B cell (primary cell): ENCODE measurements around the gene ERI3. TPM values are rescaled to one million over a fixed set of nuclear protein-coding genes. Genes with fewer than 3 reads are reported as not detected.

Experiments
- ATAC-seq: fragments of 200-7000 bp; cut with Tn5 transposase; one replicate; pipeline ENCODE4 v1.10.0; 2021; ENCODE audit warnings: low read depth, mild to moderate bottlenecking, moderate number of reproducible peaks, moderate library complexity
- CTCF ChIA-PET: fragments of 350-600 bp; sonication (Branson Sonifier 250); formaldehyde crosslinking; loops from one replicate; lab custom pipeline; 2021; ENCODE audit warnings: antibody characterized with exemption, inconsistent platforms; lab: Charles Lee
- POLR2A ChIA-PET: fragments of 350-600 bp; sonication (Branson Sonifier 250); formaldehyde crosslinking; loops from one replicate; lab custom pipeline; 2021; ENCODE audit warnings: antibody characterized with exemption; lab: Charles Lee
- DNase-seq: peaks from one replicate; pipeline ENCODE4 v3.0.0; 2013
- H2AFZ ChIP-seq: 2 replicates; pipeline ENCODE4 v1.6.1; 2012; ENCODE audit warnings: mild to moderate bottlenecking, low read depth, low read length; ENCODE audit not compliant: insufficient read depth, poor library complexity, severe bottlenecking
- H3K27ac ChIP-seq, 2 donors: 1 replicate in 1 of 2; 2 replicates in 1 of 2; pipeline ENCODE4 v1.5.1; 2012 to 2013; ENCODE audit warnings: low read length in 2 of 2, mild to moderate bottlenecking in 2 of 2, moderate library complexity in 1 of 2
- H3K27me3 ChIP-seq, 4 experiments: fragments of 200-600 bp in 1 of 4; sonication (generic) in 1 of 4; replicated peaks in 1 of 4; 1 replicate in 2 of 4; 2 replicates in 2 of 4; pipeline versions ENCODE4 v1.6.1 to v1.7.0; 2013 to 2016; ENCODE audit warnings: low read length in 3 of 4, mild to moderate bottlenecking in 2 of 4, mixed read lengths in 1 of 4, moderate library complexity in 1 of 4; ENCODE audit not compliant: insufficient read depth in 4 of 4, control insufficient read depth in 3 of 4; ENCODE audit errors: control extremely low read depth in 1 of 4
- H3K36me3 ChIP-seq, 2 experiments: replicated peaks in 1 of 2; 1 replicate in 1 of 2; 2 replicates in 1 of 2; pipeline versions ENCODE4 v1.6.1 to v1.7.1; 2013; ENCODE audit warnings: low read length in 1 of 2; ENCODE audit not compliant: insufficient read depth in 2 of 2, control insufficient read depth in 1 of 2; ENCODE audit errors: control extremely low read depth in 1 of 2, extremely low read depth in 1 of 2
- H3K4me1 ChIP-seq, 2 donors: fragments of 200-600 bp in 1 of 2; sonication (generic) in 1 of 2; 1 replicate in 1 of 2; 2 replicates in 1 of 2; pipeline versions ENCODE4 v1.5.1 to v1.6.1; 2013 to 2017; ENCODE audit warnings: low read length in 2 of 2; ENCODE audit not compliant: control insufficient read depth in 2 of 2, insufficient read depth in 2 of 2
- H3K4me2 ChIP-seq: replicated peaks from 2 replicates; pipeline ENCODE3; 2012; ENCODE audit warnings: mild to moderate bottlenecking, low read depth, low read length; ENCODE audit not compliant: poor library complexity, severe bottlenecking
- H3K4me3 ChIP-seq, 5 experiments: fragments of 200-600 bp in 1 of 5; sonication (generic) in 1 of 5; 1 replicate in 3 of 5; 2 replicates in 2 of 5; pipeline versions ENCODE4 v1.5.1 to v1.7.0; 2011 to 2016; ENCODE audit warnings: low read length in 4 of 5, mild to moderate bottlenecking in 4 of 5, low read depth in 2 of 5, control low read depth in 1 of 5, moderate library complexity in 1 of 5; ENCODE audit not compliant: insufficient read depth in 1 of 5; ENCODE audit errors: control extremely low read depth in 1 of 5, extremely low read depth in 1 of 5
- H3K79me2 ChIP-seq: fragments of 200-600 bp; sonication (generic); one replicate; pipeline ENCODE4 v1.6.0; 2016; ENCODE audit warnings: low read length; ENCODE audit not compliant: control insufficient read depth, insufficient read depth
- H3K9ac ChIP-seq: fragments of 200-600 bp; sonication (generic); 2 replicates; pipeline ENCODE4 v1.6.1; 2017; ENCODE audit warnings: mild to moderate bottlenecking, low read length, moderate library complexity
- H3K9me3 ChIP-seq, 3 donors: one replicate each; pipeline versions ENCODE4 v1.6.1 to v1.7.1; 2013; ENCODE audit warnings: low read length in 2 of 3; ENCODE audit not compliant: control insufficient read depth in 2 of 3, insufficient read depth in 1 of 3; ENCODE audit errors: control extremely low read depth in 1 of 3
- H4K20me1 ChIP-seq: 2 replicates; pipeline ENCODE4 v1.6.0; 2012; ENCODE audit warnings: mild to moderate bottlenecking, low read length; ENCODE audit not compliant: insufficient read depth, control insufficient read depth, poor library complexity, severe bottlenecking
- H3K27ac Mint-ChIP-seq: one replicate; pipeline ENCODE4 v1.8.0; 2021; ENCODE audit warnings: mixed read lengths
- H3K27me3 Mint-ChIP-seq: one replicate; pipeline ENCODE4 v1.8.0; 2021; ENCODE audit warnings: mixed read lengths
- H3K4me1 Mint-ChIP-seq: one replicate; pipeline ENCODE4 v1.8.0; 2021; ENCODE audit warnings: mixed read lengths
- H3K4me3 Mint-ChIP-seq: one replicate; pipeline ENCODE4 v1.8.0; 2021; ENCODE audit warnings: mixed read lengths
- H3K9me3 Mint-ChIP-seq: one replicate; pipeline ENCODE4 v1.8.0; 2022; ENCODE audit warnings: mixed read lengths; ENCODE audit not compliant: insufficient read depth
- EZH2 ChIP-seq: IDR thresholded peaks from 2 replicates; pipeline ENCODE4 v1.6.1; 2012; ENCODE audit warnings: borderline replicate concordance, low read depth, mild to moderate bottlenecking, moderate library complexity, low read length; ENCODE audit not compliant: insufficient read depth, poor library complexity, severe bottlenecking
- WGBS: methylation state at CpG from one replicate; pipeline ENCODE4 v1.1.5; 2013; ENCODE audit warnings: missing lambda C conversion rate; ENCODE audit not compliant: insufficient coverage; 5-methylcytosine and 5-hydroxymethylcytosine counted together
- intact Hi-C: fragments of 100-400 bp; cut with micrococcal nuclease; formaldehyde crosslinking; loops from one replicate; pipeline ENCODE4 v1.10.0; 2022
- polyA plus RNA-seq: library from polyadenylated mRNA; depleted of rRNA; stranded (reverse); fragments of >200 nt; gene quantifications from 2 replicates; pipeline ENCODE4 v1.2.3, GENCODE V29; 2012
- total RNA-seq, 2 donors: library from RNA; stranded (reverse); fragments of 120-200 nt in 1 of 2; gene quantifications; 1 replicate in 1 of 2; 2 replicates in 1 of 2; pipeline versions ENCODE4 v1.2.3 to v1.2.4, GENCODE V29; 2013 to 2022
- TF ChIP-seq, protein P1 (sequence below): fragments of 200-600 bp; IDR thresholded peaks from one replicate; pipeline ENCODE4 v1.8.0; 2022; ENCODE audit warnings: antibody characterized with exemption, mild to moderate bottlenecking

Gene ERI3
- total and polyA plus RNA-seq, 2 donors (not counting 1 experiment from before 2014, with no cell fraction given) = 37.5 to 53.9 TPM

DNA sequence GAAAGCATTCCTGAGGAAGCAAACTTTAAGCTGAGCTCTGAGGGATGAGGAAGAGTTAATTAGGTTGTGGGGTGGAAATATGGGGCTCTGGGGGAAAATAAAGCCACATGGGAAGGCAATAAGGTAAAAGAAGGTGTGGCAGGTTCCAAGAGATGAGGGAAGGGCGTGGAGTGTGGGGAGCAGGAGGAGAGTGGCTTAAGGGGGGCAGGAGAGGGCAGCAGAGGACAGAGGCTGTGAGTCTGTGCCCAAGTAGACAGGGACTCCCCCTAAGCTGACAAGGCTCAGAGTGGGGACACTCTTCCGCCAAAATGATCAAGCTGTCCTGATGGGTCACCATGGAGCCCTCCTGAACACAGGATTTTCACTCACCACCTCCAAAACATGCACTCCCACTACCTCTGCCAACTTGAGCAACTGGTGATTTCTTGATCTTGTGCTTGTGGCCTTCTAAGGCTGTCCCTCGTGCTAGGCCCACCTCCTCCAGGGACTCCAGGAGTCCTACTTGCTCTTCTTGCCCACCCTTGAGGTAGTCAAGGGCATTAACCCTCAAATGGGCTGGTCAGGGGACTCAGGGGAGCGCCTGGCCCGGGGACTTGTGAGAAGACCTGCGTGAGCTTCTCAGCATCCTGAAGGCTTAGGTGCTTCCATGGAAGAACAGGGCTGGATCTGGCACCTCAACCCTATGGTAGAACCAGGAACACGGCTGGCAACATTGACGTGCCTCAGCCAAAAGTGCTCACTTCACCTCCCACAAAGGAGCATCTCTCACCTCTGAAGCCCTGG, 118.4 kb downstream of the ERI3 start:
- Histone ChIP-seq H3K4me3 (no peak overlapping the region), H3K27ac (no peak overlapping the region), H3K4me2 (no peak overlapping the region), H3K79me2 (no peaks in the 10 kb centered on the region), H4K20me1 (no peaks in the 10 kb centered on the region), H3K36me3 (no peaks in the 10 kb centered on the region), H2AFZ (no peak overlapping the region), H3K27me3 (no peaks in the 10 kb centered on the region), H3K9me3 (peaks cover 0 to 3% (median 0%) of the 10 kb centered on the region in 3 donors), H3K4me1 (peaks cover 4 to 7% of the 10 kb centered on the region in 2 donors), H3K9ac (no peak overlapping the region)
- CTCF ChIA-PET = interaction anchor here (4.2 kb wide), 1 partner anchor 20 kb away, joined by 17 read pairs; no protein-coding TSS in a partner anchor
- ATAC-seq (no peak), DNase-seq (no peak)
- Mint-ChIP-seq H3K9me3 (no peaks in the 10 kb centered on the region), H3K27me3 (no peaks in the 10 kb centered on the region), H3K27ac (no peak overlapping the region), H3K4me3 (no peak overlapping the region), H3K4me1 (peaks cover 10% of the 10 kb centered on the region)
- TF ChIP-seq, protein P1, sequence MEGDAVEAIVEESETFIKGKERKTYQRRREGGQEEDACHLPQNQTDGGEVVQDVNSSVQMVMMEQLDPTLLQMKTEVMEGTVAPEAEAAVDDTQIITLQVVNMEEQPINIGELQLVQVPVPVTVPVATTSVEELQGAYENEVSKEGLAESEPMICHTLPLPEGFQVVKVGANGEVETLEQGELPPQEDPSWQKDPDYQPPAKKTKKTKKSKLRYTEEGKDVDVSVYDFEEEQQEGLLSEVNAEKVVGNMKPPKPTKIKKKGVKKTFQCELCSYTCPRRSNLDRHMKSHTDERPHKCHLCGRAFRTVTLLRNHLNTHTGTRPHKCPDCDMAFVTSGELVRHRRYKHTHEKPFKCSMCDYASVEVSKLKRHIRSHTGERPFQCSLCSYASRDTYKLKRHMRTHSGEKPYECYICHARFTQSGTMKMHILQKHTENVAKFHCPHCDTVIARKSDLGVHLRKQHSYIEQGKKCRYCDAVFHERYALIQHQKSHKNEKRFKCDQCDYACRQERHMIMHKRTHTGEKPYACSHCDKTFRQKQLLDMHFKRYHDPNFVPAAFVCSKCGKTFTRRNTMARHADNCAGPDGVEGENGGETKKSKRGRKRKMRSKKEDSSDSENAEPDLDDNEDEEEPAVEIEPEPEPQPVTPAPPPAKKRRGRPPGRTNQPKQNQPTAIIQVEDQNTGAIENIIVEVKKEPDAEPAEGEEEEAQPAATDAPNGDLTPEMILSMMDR = no peak
- TF ChIP-seq EZH2 = no peak
- intact Hi-C loops = no loop called here
- 88% methylated on average over 7 of the region's 8 CpGs for WGBS
- POLR2A ChIA-PET = no interaction called here

DNA sequence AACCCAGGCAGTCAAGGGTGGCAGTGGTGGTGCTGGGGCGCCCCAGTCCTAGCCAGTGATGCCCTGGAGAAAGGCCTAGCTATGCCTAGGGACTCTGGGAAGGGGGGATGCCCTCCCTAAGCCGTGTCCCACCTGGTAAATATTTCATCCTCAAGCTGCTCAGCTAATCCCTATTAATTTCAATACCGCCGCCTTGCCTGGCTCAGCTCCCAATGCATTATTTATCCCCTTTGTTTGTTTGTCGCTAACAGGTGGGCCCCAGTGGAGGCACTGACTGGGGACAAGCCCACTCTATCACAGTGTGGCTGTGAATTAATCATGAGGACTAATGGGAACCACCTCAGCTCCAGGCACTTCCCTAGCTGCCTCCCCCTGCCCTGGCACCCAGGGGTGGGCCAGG, 119.2 kb downstream of the ERI3 start:
- intact Hi-C loops = no loop called here
- no peaks in the 10 kb centered on the region for H3K27me3 ChIP-seq
- no peaks in the 10 kb centered on the region for H3K27me3 Mint-ChIP-seq
- no peaks in the 10 kb centered on the region for H4K20me1 ChIP-seq
- 100% methylated on average over 1 of the region's 5 CpGs for WGBS
- no peak overlapping the region for H3K4me3 ChIP-seq
- ATAC-seq = no peak
- H3K4me1 ChIP-seq = peaks cover 4 to 7% of the 10 kb centered on the region in 2 donors
- ChIA-PET CTCF (interaction anchor here (4.2 kb wide), 1 partner anchor 19 kb away, joined by 17 read pairs; no protein-coding TSS in a partner anchor), POLR2A (no interaction called here)
- no peaks in the 10 kb centered on the region for H3K36me3 ChIP-seq
- H3K27ac ChIP-seq = no peak overlapping the region
- no peak overlapping the region for H3K27ac Mint-ChIP-seq
- no peaks in the 10 kb centered on the region for H3K79me2 ChIP-seq
- TF ChIP-seq, protein P1 = no peak
- no peak for TF ChIP-seq EZH2
- H3K9ac ChIP-seq = no peak overlapping the region
- peaks cover 10% of the 10 kb centered on the region for H3K4me1 Mint-ChIP-seq
- peaks cover 0 to 3% (median 0%) of the 10 kb centered on the region in 3 donors for H3K9me3 ChIP-seq
- no peak overlapping the region for H2AFZ ChIP-seq
- no peak for DNase-seq
- H3K9me3 Mint-ChIP-seq = no peaks in the 10 kb centered on the region
- H3K4me2 ChIP-seq = no peak overlapping the region
- H3K4me3 Mint-ChIP-seq = no peak overlapping the region
